Measurements from ENCODE around the gene TRPM1. TPM values are rescaled to one million over a fixed set of nuclear protein-coding genes. Genes with fewer than 3 reads are reported as not detected.

Gene TRPM1
- total RNA-seq, 1 donor from 2014 or later: not detected

DNA sequence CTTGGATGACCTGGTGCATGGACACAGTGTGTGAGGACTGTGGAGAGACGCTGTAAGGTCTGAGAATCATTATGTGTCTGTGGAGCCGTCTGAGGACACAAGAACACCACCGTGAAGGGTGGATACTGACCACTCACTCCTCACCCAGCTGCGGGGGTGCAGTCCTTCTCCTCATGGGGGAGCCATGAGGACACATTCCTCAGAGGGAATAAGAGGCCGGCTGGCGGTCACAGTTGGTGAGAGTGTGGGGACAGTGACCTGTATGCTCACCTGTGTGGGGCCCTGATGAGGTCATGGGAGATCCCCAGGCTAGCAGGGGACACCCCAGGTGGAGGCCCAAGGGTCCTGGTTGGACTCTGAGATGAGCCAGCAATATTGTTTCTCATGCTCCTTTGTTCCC, 2.5 kb upstream of the TRPM1 start:
- FAIRE-seq: no peak
- H3K27me3 Mint-ChIP-seq (ENCODE audit: low read depth, unreplicated experiment): peaks cover 6% of the 10 kb centered on the region
- peak overlapping the region; percentile 34 for H3K27ac Mint-ChIP-seq (ENCODE audit: unreplicated experiment)
- TF ChIP-seq, protein P1, sequence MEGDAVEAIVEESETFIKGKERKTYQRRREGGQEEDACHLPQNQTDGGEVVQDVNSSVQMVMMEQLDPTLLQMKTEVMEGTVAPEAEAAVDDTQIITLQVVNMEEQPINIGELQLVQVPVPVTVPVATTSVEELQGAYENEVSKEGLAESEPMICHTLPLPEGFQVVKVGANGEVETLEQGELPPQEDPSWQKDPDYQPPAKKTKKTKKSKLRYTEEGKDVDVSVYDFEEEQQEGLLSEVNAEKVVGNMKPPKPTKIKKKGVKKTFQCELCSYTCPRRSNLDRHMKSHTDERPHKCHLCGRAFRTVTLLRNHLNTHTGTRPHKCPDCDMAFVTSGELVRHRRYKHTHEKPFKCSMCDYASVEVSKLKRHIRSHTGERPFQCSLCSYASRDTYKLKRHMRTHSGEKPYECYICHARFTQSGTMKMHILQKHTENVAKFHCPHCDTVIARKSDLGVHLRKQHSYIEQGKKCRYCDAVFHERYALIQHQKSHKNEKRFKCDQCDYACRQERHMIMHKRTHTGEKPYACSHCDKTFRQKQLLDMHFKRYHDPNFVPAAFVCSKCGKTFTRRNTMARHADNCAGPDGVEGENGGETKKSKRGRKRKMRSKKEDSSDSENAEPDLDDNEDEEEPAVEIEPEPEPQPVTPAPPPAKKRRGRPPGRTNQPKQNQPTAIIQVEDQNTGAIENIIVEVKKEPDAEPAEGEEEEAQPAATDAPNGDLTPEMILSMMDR (IDR thresholded peaks at IDR 0.05; ENCODE audit: insufficient read depth, low read depth, low read length): no peak
- TF ChIP-seq EZH2 (IDR thresholded peaks at IDR 0.05; ENCODE audit: insufficient read depth, low read length): no peak
- no peak overlapping the region for H3K4me3 Mint-ChIP-seq (ENCODE audit: unreplicated experiment)
- no peak overlapping the region for H3K4me3 ChIP-seq (ENCODE audit: insufficient read depth, low read depth, low read length)
- no peaks in the 10 kb centered on the region for H3K9me3 ChIP-seq (ENCODE audit: insufficient read depth, low read depth, low read length)
- no peaks in the 10 kb centered on the region for H3K79me2 ChIP-seq (ENCODE audit: insufficient read depth, low read length)
- H3K9me3 Mint-ChIP-seq (ENCODE audit: unreplicated experiment): no peaks in the 10 kb centered on the region
- no peak overlapping the region for H3K27ac ChIP-seq (ENCODE audit: low read depth, low read length)
- no peak overlapping the region for H3K9ac ChIP-seq (ENCODE audit: low read length)
- H3K27me3 ChIP-seq (ENCODE audit: insufficient read depth, low read length): peaks cover 7% of the 10 kb centered on the region
- H3K36me3 ChIP-seq (ENCODE audit: insufficient read depth, low read length): no peaks in the 10 kb centered on the region
- H3K36me3 Mint-ChIP-seq (ENCODE audit: low read depth, unreplicated experiment): no peaks in the 10 kb centered on the region
- peaks cover 10% of the 10 kb centered on the region for H3K4me1 ChIP-seq (ENCODE audit: insufficient read depth, low read length)
- DNase-seq (ENCODE audit: low read depth): no peak
- no peak overlapping the region for H2AFZ ChIP-seq (ENCODE audit: low read depth, low read length)
- no peak overlapping the region for H3K4me2 ChIP-seq (ENCODE audit: low read length)
- H3K4me1 Mint-ChIP-seq (ENCODE audit: low read depth, unreplicated experiment): peaks cover 19% of the 10 kb centered on the region
- H4K20me1 ChIP-seq (ENCODE audit: insufficient read depth, low read length): no peaks in the 10 kb centered on the region

DNA sequence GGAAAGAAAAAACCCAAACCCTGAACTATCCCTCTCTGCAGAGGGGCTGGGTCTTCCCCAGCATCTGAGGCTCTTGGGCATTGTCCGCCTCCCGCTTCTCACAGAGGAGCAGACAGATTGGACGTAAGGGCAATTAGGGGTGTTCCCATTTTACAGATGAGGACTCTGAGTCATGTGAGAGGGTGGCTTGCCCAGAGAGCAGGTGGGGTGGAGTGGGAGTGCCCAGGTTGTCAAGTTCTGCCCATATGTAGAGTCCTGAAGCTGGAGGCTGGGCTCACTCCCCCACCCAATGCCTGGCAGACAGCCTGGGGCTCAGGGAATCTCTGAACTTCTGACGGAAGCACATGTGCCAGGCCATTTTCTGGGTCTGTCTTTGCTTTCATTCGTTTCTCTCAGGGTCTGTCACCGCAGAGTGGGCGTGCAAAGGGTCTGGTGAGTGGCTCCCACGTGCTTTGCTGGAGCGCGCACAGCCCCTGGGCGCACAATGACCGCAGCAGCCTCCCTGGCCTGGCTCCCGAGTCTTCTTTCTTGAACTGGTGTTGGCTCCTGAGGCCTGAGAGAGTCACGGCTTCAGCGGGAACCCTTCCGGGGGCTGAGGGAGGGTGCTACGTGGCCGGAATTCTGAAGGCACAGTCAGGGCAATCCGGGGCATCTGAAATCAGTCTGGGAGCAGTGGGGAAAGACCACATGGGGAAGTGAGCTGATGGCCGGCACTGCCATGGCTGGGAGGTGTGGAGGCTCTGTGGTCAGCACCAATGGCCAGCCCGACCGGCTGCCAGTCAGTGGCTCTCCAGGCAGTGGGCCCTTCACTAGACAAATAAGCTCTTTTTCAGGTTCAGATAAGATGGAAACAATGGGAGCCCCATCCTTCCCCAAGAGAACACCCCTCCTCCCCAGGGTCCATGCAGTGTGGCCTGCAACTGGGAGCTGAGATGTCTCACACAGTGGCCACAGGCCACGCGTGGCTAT, 1.1 kb upstream of the TRPM1 start:
- H3K4me1 ChIP-seq (ENCODE audit: insufficient read depth, low read length): peaks cover 10% of the 10 kb centered on the region
- no peaks in the 10 kb centered on the region for H4K20me1 ChIP-seq (ENCODE audit: insufficient read depth, low read length)
- peaks cover 7% of the 10 kb centered on the region for H3K27me3 ChIP-seq (ENCODE audit: insufficient read depth, low read length)
- no peak overlapping the region for H3K4me3 Mint-ChIP-seq (ENCODE audit: unreplicated experiment)
- H2AFZ ChIP-seq (ENCODE audit: low read depth, low read length): peak overlapping the region; percentile 16
- H3K9me3 Mint-ChIP-seq (ENCODE audit: unreplicated experiment): no peaks in the 10 kb centered on the region
- DNase-seq (ENCODE audit: low read depth) (no peak), FAIRE-seq (no peak)
- H3K36me3 Mint-ChIP-seq (ENCODE audit: low read depth, unreplicated experiment): no peaks in the 10 kb centered on the region
- no peak overlapping the region for H3K9ac ChIP-seq (ENCODE audit: low read length)
- H3K79me2 ChIP-seq (ENCODE audit: insufficient read depth, low read length): no peaks in the 10 kb centered on the region
- no peak overlapping the region for H3K27ac Mint-ChIP-seq (ENCODE audit: unreplicated experiment)
- H3K27me3 Mint-ChIP-seq (ENCODE audit: low read depth, unreplicated experiment): peaks cover 6% of the 10 kb centered on the region
- no peak overlapping the region for H3K27ac ChIP-seq (ENCODE audit: low read depth, low read length)
- no peaks in the 10 kb centered on the region for H3K36me3 ChIP-seq (ENCODE audit: insufficient read depth, low read length)
- H3K4me2 ChIP-seq (ENCODE audit: low read length): no peak overlapping the region
- peaks cover 18% of the 10 kb centered on the region for H3K4me1 Mint-ChIP-seq (ENCODE audit: low read depth, unreplicated experiment)
- TF ChIP-seq, protein P1 (IDR thresholded peaks at IDR 0.05; ENCODE audit: insufficient read depth, low read depth, low read length): no peak
- TF ChIP-seq EZH2 (IDR thresholded peaks at IDR 0.05; ENCODE audit: insufficient read depth, low read length): no peak
- H3K9me3 ChIP-seq (ENCODE audit: insufficient read depth, low read depth, low read length): no peaks in the 10 kb centered on the region
- no peak overlapping the region for H3K4me3 ChIP-seq (ENCODE audit: insufficient read depth, low read depth, low read length)

DNA sequence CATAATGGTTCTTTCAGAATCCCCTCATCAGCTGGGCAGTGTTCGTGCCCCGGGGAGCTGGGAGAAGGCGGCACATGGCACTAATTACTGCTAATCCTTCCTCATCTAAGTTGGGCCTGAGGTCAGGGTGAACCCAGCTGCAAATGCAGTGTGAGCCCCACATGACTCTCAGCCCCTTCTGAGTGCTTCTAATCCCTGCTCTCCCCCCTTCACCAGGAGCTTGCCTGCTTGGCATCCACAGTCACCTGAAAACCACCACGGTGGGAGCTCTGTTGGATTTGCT, 455 bp upstream of the TRPM1 start:
- H3K36me3 ChIP-seq (ENCODE audit: insufficient read depth, low read length): no peaks in the 10 kb centered on the region
- DNase-seq (ENCODE audit: low read depth) (no peak), FAIRE-seq (no peak)
- H2AFZ ChIP-seq (ENCODE audit: low read depth, low read length): no peak overlapping the region
- Mint-ChIP-seq H3K4me1 (ENCODE audit: low read depth, unreplicated experiment) (peaks cover 18% of the 10 kb centered on the region), H3K9me3 (ENCODE audit: unreplicated experiment) (no peaks in the 10 kb centered on the region), H3K27me3 (ENCODE audit: low read depth, unreplicated experiment) (peaks cover 6% of the 10 kb centered on the region), H3K36me3 (ENCODE audit: low read depth, unreplicated experiment) (no peaks in the 10 kb centered on the region), H3K27ac (ENCODE audit: unreplicated experiment) (no peak overlapping the region), H3K4me3 (ENCODE audit: unreplicated experiment) (no peak overlapping the region)
- no peak overlapping the region for H3K4me2 ChIP-seq (ENCODE audit: low read length)
- peaks cover 10% of the 10 kb centered on the region for H3K4me1 ChIP-seq (ENCODE audit: insufficient read depth, low read length)
- no peaks in the 10 kb centered on the region for H3K9me3 ChIP-seq (ENCODE audit: insufficient read depth, low read depth, low read length)
- H3K27me3 ChIP-seq (ENCODE audit: insufficient read depth, low read length): peaks cover 7% of the 10 kb centered on the region
- H3K9ac ChIP-seq (ENCODE audit: low read length): no peak overlapping the region
- no peaks in the 10 kb centered on the region for H4K20me1 ChIP-seq (ENCODE audit: insufficient read depth, low read length)
- no peak overlapping the region for H3K4me3 ChIP-seq (ENCODE audit: insufficient read depth, low read depth, low read length)
- H3K27ac ChIP-seq (ENCODE audit: low read depth, low read length): no peak overlapping the region
- H3K79me2 ChIP-seq (ENCODE audit: insufficient read depth, low read length): no peaks in the 10 kb centered on the region
- TF ChIP-seq, protein P1 (IDR thresholded peaks at IDR 0.05; ENCODE audit: insufficient read depth, low read depth, low read length): no peak
- TF ChIP-seq EZH2 (IDR thresholded peaks at IDR 0.05; ENCODE audit: insufficient read depth, low read length): no peak

All from astrocyte (in vitro differentiated cells and primary cell).